ENCODE data around the gene HMGCS1. TPM values are rescaled to one million over a fixed set of nuclear protein-coding genes. Genes with fewer than 3 reads are reported as not detected.

The HMGCS1 gene
- total RNA-seq, 2 donors from 2014 or later, result 142 to 176 TPM

GRCh38 chr5:43315263-43315662 is 2.1 kb upstream of the HMGCS1 start:
- H3K4me1 ChIP-seq (ENCODE audit: control insufficient read depth, insufficient read depth, low read length), result peaks cover 3% of the 10 kb centered on the region
- Mint-ChIP-seq H3K27me3 (ENCODE audit: insufficient read depth) (no peaks in the 10 kb centered on the region), H3K36me3 (ENCODE audit: low read depth) (peaks cover 8% of the 10 kb centered on the region), H3K27ac (no peak overlapping the region), H3K9me3 (no peaks in the 10 kb centered on the region), H3K4me3 (no peak overlapping the region), H3K4me1 (peaks cover 24% of the 10 kb centered on the region)
- TF ChIP-seq, protein P1, sequence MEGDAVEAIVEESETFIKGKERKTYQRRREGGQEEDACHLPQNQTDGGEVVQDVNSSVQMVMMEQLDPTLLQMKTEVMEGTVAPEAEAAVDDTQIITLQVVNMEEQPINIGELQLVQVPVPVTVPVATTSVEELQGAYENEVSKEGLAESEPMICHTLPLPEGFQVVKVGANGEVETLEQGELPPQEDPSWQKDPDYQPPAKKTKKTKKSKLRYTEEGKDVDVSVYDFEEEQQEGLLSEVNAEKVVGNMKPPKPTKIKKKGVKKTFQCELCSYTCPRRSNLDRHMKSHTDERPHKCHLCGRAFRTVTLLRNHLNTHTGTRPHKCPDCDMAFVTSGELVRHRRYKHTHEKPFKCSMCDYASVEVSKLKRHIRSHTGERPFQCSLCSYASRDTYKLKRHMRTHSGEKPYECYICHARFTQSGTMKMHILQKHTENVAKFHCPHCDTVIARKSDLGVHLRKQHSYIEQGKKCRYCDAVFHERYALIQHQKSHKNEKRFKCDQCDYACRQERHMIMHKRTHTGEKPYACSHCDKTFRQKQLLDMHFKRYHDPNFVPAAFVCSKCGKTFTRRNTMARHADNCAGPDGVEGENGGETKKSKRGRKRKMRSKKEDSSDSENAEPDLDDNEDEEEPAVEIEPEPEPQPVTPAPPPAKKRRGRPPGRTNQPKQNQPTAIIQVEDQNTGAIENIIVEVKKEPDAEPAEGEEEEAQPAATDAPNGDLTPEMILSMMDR (conservative IDR thresholded peaks at IDR 0.05), result no peak
- H3K27me3 ChIP-seq (ENCODE audit: control insufficient read depth, insufficient read depth, low read length, poor library complexity, severe bottlenecking), result no peaks in the 10 kb centered on the region
- H3K9me3 ChIP-seq (ENCODE audit: control insufficient read depth, low read length), result no peaks in the 10 kb centered on the region
- peaks cover 10% of the 10 kb centered on the region for H3K36me3 ChIP-seq (ENCODE audit: control insufficient read depth, insufficient read depth, low read length)
- H3K27ac ChIP-seq (ENCODE audit: low read depth, low read length), result no peak overlapping the region
- DNase-seq, result no peak
- WGBS, 2 experiments (ENCODE audit: insufficient coverage in 1 of 2, insufficient read length in 1 of 2), result 97 to 100% methylated on average over 7 to 8 of the region's 8 CpGs
- no peak overlapping the region for H3K9ac ChIP-seq (ENCODE audit: extremely low read depth, low read length, poor library complexity, severe bottlenecking)
- peak overlapping the region; percentile 46 for H3K4me3 ChIP-seq (ENCODE audit: low read length)

DNA sequence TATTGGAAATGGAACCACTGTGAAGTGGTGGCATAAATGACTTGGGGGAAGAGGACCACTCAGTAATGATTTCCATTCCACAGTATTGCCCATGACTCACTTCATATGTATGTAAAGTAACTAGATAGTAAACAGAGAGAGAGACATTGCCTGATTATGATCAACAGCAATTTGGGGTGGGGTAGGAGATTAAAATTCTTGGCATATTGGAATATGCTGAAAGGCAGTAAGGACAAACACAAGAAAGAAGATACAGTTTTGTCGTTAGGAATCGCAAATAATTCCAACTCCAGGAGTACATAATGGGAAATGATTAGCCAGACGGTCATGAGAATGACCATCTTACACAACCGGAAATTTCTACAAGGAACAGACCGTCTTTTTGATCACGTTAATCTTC is 1.5 kb upstream of the HMGCS1 start:
- H3K36me3 ChIP-seq (ENCODE audit: control insufficient read depth, insufficient read depth, low read length), result peaks cover 11% of the 10 kb centered on the region
- 91 to 94% methylated on average over 5 to 6 of the region's 6 CpGs for WGBS, 2 experiments (ENCODE audit: insufficient coverage in 1 of 2, insufficient read length in 1 of 2)
- Mint-ChIP-seq H3K27ac (peak overlapping the region; percentile 93), H3K4me3 (no peak overlapping the region), H3K4me1 (peaks cover 29% of the 10 kb centered on the region), H3K27me3 (ENCODE audit: insufficient read depth) (no peaks in the 10 kb centered on the region), H3K36me3 (ENCODE audit: low read depth) (peaks cover 8% of the 10 kb centered on the region), H3K9me3 (no peaks in the 10 kb centered on the region)
- TF ChIP-seq, protein P1 (conservative IDR thresholded peaks at IDR 0.05), result no peak
- H3K4me3 ChIP-seq (ENCODE audit: low read length), result peak overlapping the region; percentile 46
- no peaks in the 10 kb centered on the region for H3K9me3 ChIP-seq (ENCODE audit: control insufficient read depth, low read length)
- H3K27ac ChIP-seq (ENCODE audit: low read depth, low read length), result peak overlapping the region; percentile 80
- no peaks in the 10 kb centered on the region for H3K27me3 ChIP-seq (ENCODE audit: control insufficient read depth, insufficient read depth, low read length, poor library complexity, severe bottlenecking)
- no peak overlapping the region for H3K9ac ChIP-seq (ENCODE audit: extremely low read depth, low read length, poor library complexity, severe bottlenecking)
- H3K4me1 ChIP-seq (ENCODE audit: control insufficient read depth, insufficient read depth, low read length), result peaks cover 3% of the 10 kb centered on the region
- DNase-seq, result no peak

DNA sequence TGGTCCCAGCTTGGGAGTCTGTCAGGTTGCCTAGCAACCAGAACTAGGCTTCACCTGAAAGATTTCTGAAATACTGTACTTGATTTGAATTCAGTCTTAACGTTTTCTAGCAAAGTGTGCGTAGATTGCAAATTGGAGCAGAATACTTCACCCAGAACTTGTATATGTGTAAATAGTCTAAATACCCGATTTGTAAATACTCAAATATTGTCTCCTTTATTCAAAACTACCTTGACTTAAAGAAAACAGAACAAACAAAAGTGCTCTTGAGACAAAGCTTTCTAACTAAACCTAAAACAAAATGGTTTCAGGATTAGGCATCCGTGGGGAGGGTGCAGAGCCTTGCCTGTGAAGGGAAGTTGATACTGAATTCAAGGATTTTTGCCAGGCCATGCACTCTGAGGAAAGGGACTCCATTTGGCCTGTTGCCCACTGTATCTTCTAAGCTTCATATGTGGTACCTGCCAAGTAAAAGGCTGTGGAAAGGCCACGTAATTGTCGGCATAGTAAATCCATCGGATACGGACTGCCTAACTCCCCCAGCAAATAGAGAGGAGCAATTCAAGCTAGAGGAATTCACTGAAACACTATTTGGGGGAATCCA is 744 bp upstream of the HMGCS1 start:
- no peaks in the 10 kb centered on the region for H3K27me3 Mint-ChIP-seq (ENCODE audit: insufficient read depth)
- TF ChIP-seq, protein P1 (conservative IDR thresholded peaks at IDR 0.05), result no peak
- H3K9me3 Mint-ChIP-seq, result no peaks in the 10 kb centered on the region
- H3K27me3 ChIP-seq (ENCODE audit: control insufficient read depth, insufficient read depth, low read length, poor library complexity, severe bottlenecking), result no peaks in the 10 kb centered on the region
- H3K27ac Mint-ChIP-seq, result peak overlapping the region; percentile 93
- no peaks in the 10 kb centered on the region for H3K9me3 ChIP-seq (ENCODE audit: control insufficient read depth, low read length)
- WGBS, 2 experiments (ENCODE audit: insufficient coverage in 1 of 2, insufficient read length in 1 of 2), result 47 to 52% methylated on average over 6 to 8 of the region's 8 CpGs
- peak; percentile 59 for DNase-seq
- peaks cover 10% of the 10 kb centered on the region for H3K36me3 Mint-ChIP-seq (ENCODE audit: low read depth)
- H3K9ac ChIP-seq (ENCODE audit: extremely low read depth, low read length, poor library complexity, severe bottlenecking), result peak overlapping the region; percentile 43
- peaks cover 7% of the 10 kb centered on the region for H3K4me1 ChIP-seq (ENCODE audit: control insufficient read depth, insufficient read depth, low read length)
- peaks cover 35% of the 10 kb centered on the region for H3K4me1 Mint-ChIP-seq
- peak overlapping the region; percentile 46 for H3K4me3 ChIP-seq (ENCODE audit: low read length)
- peak overlapping the region; percentile 80 for H3K27ac ChIP-seq (ENCODE audit: low read depth, low read length)
- peak overlapping the region; percentile 99 for H3K4me3 Mint-ChIP-seq
- peaks cover 17% of the 10 kb centered on the region for H3K36me3 ChIP-seq (ENCODE audit: control insufficient read depth, insufficient read depth, low read length)
